SK-N-SH (cell line): Measurements from ENCODE around the gene GAS6. TPM values are rescaled to one million over a fixed set of nuclear protein-coding genes. Genes with fewer than 3 reads are reported as not detected.

ENCODE experiments used
- CTCF ChIA-PET: fragments of 300-600, 350-600 bp; formaldehyde crosslinking; extraction: SDS; loops from one replicate; lab custom pipeline; 2021; lab: Yijun Ruan, JAX
- POLR2A ChIA-PET: fragments of 350-600 bp; sonication (Branson Sonifier 250); formaldehyde crosslinking; extraction: SDS; loops from one replicate; lab custom pipeline; 2020; ENCODE audit warnings: antibody characterized with exemption, inconsistent platforms; lab: Yijun Ruan, JAX
- DNase-seq: peaks from one replicate; pipeline ENCODE4 v3.0.0; 2012
- H2AFZ ChIP-seq: fragments of 200-600 bp; sonication (generic); 2 replicates; pipeline ENCODE4 v1.8.1; 2016; ENCODE audit warnings: antibody characterized with exemption, mild to moderate bottlenecking, low read depth
- H3F3A ChIP-seq: fragments of 200-600 bp; sonication (generic); replicated peaks from 2 replicates; pipeline ENCODE3; 2016; ENCODE audit warnings: antibody characterized with exemption, mild to moderate bottlenecking; ENCODE audit not compliant: insufficient read depth
- H3K27ac ChIP-seq, 2 experiments: fragments of 200-500 bp in 1 of 2; fragments of 200-600 bp in 1 of 2; sonication (Bioruptor generic) in 1 of 2; sonication (generic), shearing (Covaris generic) in 1 of 2; 2 replicates each; pipeline versions ENCODE4 v1.5.1 to v1.6.1; 2014 to 2016; ENCODE audit warnings: low read depth in 2 of 2, inconsistent platforms in 1 of 2, low read length in 1 of 2, mild to moderate bottlenecking in 1 of 2, mixed read lengths in 1 of 2
- H3K27me3 ChIP-seq: fragments of 200-600 bp; sonication (generic), shearing (Covaris generic); 2 replicates; pipeline ENCODE4 v1.6.1; 2016; ENCODE audit warnings: mixed run types; ENCODE audit not compliant: insufficient read depth
- H3K36me3 ChIP-seq, 2 experiments: fragments of 200-500 bp in 1 of 2; fragments of 200-600 bp in 1 of 2; sonication (Bioruptor generic) in 1 of 2; sonication (generic) in 1 of 2; replicated peaks in 1 of 2; 2 replicates each; pipeline versions ENCODE3 to v1.5.1; 2014 to 2016; ENCODE audit warnings: low read length in 1 of 2, mild to moderate bottlenecking in 1 of 2; ENCODE audit not compliant: insufficient read depth in 2 of 2, control insufficient read depth in 1 of 2
- H3K4me1 ChIP-seq, 2 experiments: fragments of 200-500 bp in 1 of 2; fragments of 200-600 bp in 1 of 2; sonication (Bioruptor generic) in 1 of 2; sonication (generic), shearing (Covaris generic) in 1 of 2; 2 replicates each; pipeline versions ENCODE4 v1.5.1 to v1.6.1; 2014 to 2016; ENCODE audit warnings: low read depth in 1 of 2, low read length in 1 of 2, mixed run types in 1 of 2; ENCODE audit not compliant: insufficient read depth in 2 of 2, control insufficient read depth in 1 of 2
- H3K4me2 ChIP-seq: fragments of 200-600 bp; sonication (generic), shearing (Covaris generic); 2 replicates; pipeline ENCODE4 v1.6.1; 2017; ENCODE audit warnings: mixed run types
- H3K4me3 ChIP-seq, 2 experiments: fragments of 200-500 bp in 1 of 2; fragments of 200-600 bp in 1 of 2; sonication (Bioruptor generic) in 1 of 2; sonication (generic), shearing (Covaris generic) in 1 of 2; 2 replicates each; pipeline versions ENCODE4 v1.5.1 to v1.8.1; 2014 to 2016; ENCODE audit warnings: low read depth in 2 of 2, inconsistent platforms in 1 of 2, low read length in 1 of 2, mild to moderate bottlenecking in 1 of 2, mixed read lengths in 1 of 2, moderate library complexity in 1 of 2
- H3K79me2 ChIP-seq: fragments of 200-600 bp; sonication (generic); 2 replicates; pipeline ENCODE4 v1.8.1; 2017; ENCODE audit warnings: mild to moderate bottlenecking; ENCODE audit not compliant: insufficient read depth
- H3K9ac ChIP-seq: fragments of 200-600 bp; sonication (generic); 2 replicates; pipeline ENCODE4 v1.6.1; 2017; ENCODE audit warnings: mixed run types
- H3K9me2 ChIP-seq: fragments of 200-600 bp; sonication (generic); 2 replicates; pipeline ENCODE4 v1.6.1; 2017; ENCODE audit warnings: mixed run types
- H3K9me3 ChIP-seq: fragments of 200-600 bp; sonication (generic); 2 replicates; pipeline ENCODE4 v1.6.1; 2017; ENCODE audit warnings: mixed run types, mild to moderate bottlenecking, moderate library complexity
- H4K20me1 ChIP-seq: fragments of 200-600 bp; sonication (generic); 2 replicates; pipeline ENCODE4 v1.6.1; 2017; ENCODE audit warnings: mild to moderate bottlenecking, mixed run types; ENCODE audit not compliant: insufficient read depth
- ELF1 ChIP-seq: IDR thresholded peaks from 2 replicates; pipeline ENCODE4 v1.4.0; 2012
- EP300 ChIP-seq, 2 experiments: IDR thresholded peaks; 2 replicates each; pipeline versions ENCODE4 v1.4.0 to v1.6.1; 2012; ENCODE audit warnings: borderline replicate concordance in 1 of 2, low read depth in 1 of 2, low read length in 1 of 2
- FOSL2 ChIP-seq: IDR thresholded peaks from 2 replicates; pipeline ENCODE4 v1.4.0; 2012; ENCODE audit warnings: low read depth, mild to moderate bottlenecking, moderate library complexity, borderline replicate concordance
- FOXM1 ChIP-seq: IDR thresholded peaks from 2 replicates; pipeline ENCODE4 v1.4.0; 2012; ENCODE audit warnings: low read depth, mild to moderate bottlenecking
- GABPA ChIP-seq: IDR thresholded peaks from 2 replicates; pipeline ENCODE4 v1.4.0; 2012; ENCODE audit warnings: low read depth, mild to moderate bottlenecking
- GATA2 ChIP-seq: sonication (generic); formaldehyde crosslinking; IDR thresholded peaks from 2 replicates; pipeline ENCODE4 v1.5.0; 2020; ENCODE audit warnings: mild to moderate bottlenecking, missing genetic modification reagents
- JUND ChIP-seq: IDR thresholded peaks from 2 replicates; pipeline ENCODE4 v1.4.0; 2012
- RFX5 ChIP-seq: IDR thresholded peaks from 2 replicates; pipeline ENCODE4 v1.6.1; 2012; ENCODE audit warnings: mild to moderate bottlenecking, improper control_type of control experiment, low read length
- RXRA ChIP-seq: IDR thresholded peaks from 2 replicates; pipeline ENCODE4 v1.4.0; 2012; ENCODE audit warnings: low read depth, mild to moderate bottlenecking, borderline replicate concordance
- SIN3A ChIP-seq: IDR thresholded peaks from 2 replicates; pipeline ENCODE4 v1.6.1; 2012; ENCODE audit warnings: low read depth, mild to moderate bottlenecking, low read length, moderate library complexity, borderline replicate concordance
- TAF1 ChIP-seq: IDR thresholded peaks from 2 replicates; pipeline ENCODE4 v1.6.1; 2012; ENCODE audit warnings: low read depth, mild to moderate bottlenecking, low read length, moderate library complexity, borderline replicate concordance
- TCF12 ChIP-seq: IDR thresholded peaks from 2 replicates; pipeline ENCODE4 v1.4.0; 2012
- TEAD4 ChIP-seq: IDR thresholded peaks from 2 replicates; pipeline ENCODE4 v1.4.0; 2012; ENCODE audit warnings: mild to moderate bottlenecking, borderline replicate concordance; ENCODE audit not compliant: insufficient read depth
- USF1 ChIP-seq: IDR thresholded peaks from 2 replicates; pipeline ENCODE4 v1.4.0; 2012; ENCODE audit warnings: low read depth, borderline replicate concordance
- WGBS: methylation state at CpG from one replicate; pipeline ENCODE4 v1.1.6; 2017; ENCODE audit warnings: low lambda C conversion rate; 5-methylcytosine and 5-hydroxymethylcytosine counted together
- polyA plus RNA-seq, 3 experiments: library from polyadenylated mRNA; depleted of rRNA; stranded (reverse); fragments of >200 nt; gene quantifications; 2 replicates each; pipeline ENCODE4 v1.2.3, GENCODE V29; 2012
- TF ChIP-seq, protein P1 (sequence below): IDR thresholded peaks from 2 replicates; pipeline ENCODE4 v1.4.0; 2012; ENCODE audit warnings: low read depth, borderline replicate concordance
- TF ChIP-seq, protein P2 (sequence below): IDR thresholded peaks from 2 replicates; pipeline ENCODE4 v1.6.1; 2012; ENCODE audit warnings: mild to moderate bottlenecking, low read depth, low read length, moderate library complexity

GAS6 gene
- polyA plus RNA-seq, 1 of the 3 experiments (the other 2 are of a cell fraction), result 380 TPM

- DNase-seq, result no peak
- Histone ChIP-seq H4K20me1 (no peaks in the 10 kb centered on the region), H3K27me3 (no peaks in the 10 kb centered on the region), H3K27ac (no peak overlapping the region), H2AFZ (no peak overlapping the region), H3K4me1 (peaks cover 16 to 29% of the 10 kb centered on the region in 2 experiments; a peak in 2 of 4 replicates), H3K9me2 (no peaks in the 10 kb centered on the region), H3F3A (peaks cover 9% of the 10 kb centered on the region), H3K79me2 (no peaks in the 10 kb centered on the region; the same call in 1 of the 2 replicates), H3K36me3 (peaks cover 0 to 2% of the 10 kb centered on the region in 2 experiments), H3K9ac (no peak overlapping the region), H3K4me3 (no peak overlapping the region), H3K9me3 (no peaks in the 10 kb centered on the region), H3K4me2 (peak overlapping the region; percentile 24; the same call in 1 of the 2 replicates)
- 78% methylated on average over 6 of the region's 11 CpGs for WGBS
- TF ChIP-seq EP300 (IDR thresholded peaks at IDR 0.05; ENCODE audit: borderline replicate concordance in 1 of 2, low read depth in 1 of 2, low read length in 1 of 2) (0 out of 4 replicates have a peak, but pooled peaks of 1 of the 2 experiments have one; percentile 11), RXRA (no peak; the same call in 1 of the 2 replicates), TCF12 (peak; percentile 40; the same call in 1 of the 2 replicates), JUND (no peak), FOXM1 (no peak), RFX5 (no peak), SIN3A (no peak), GATA2 (no peak), GABPA (no peak), FOSL2 (no peak), TEAD4 (0 out of 2 replicates have a peak, but pooled peaks have one; percentile 51), TAF1 (no peak), ELF1 (no peak), USF1 (no peak)
- TF ChIP-seq, protein P1, sequence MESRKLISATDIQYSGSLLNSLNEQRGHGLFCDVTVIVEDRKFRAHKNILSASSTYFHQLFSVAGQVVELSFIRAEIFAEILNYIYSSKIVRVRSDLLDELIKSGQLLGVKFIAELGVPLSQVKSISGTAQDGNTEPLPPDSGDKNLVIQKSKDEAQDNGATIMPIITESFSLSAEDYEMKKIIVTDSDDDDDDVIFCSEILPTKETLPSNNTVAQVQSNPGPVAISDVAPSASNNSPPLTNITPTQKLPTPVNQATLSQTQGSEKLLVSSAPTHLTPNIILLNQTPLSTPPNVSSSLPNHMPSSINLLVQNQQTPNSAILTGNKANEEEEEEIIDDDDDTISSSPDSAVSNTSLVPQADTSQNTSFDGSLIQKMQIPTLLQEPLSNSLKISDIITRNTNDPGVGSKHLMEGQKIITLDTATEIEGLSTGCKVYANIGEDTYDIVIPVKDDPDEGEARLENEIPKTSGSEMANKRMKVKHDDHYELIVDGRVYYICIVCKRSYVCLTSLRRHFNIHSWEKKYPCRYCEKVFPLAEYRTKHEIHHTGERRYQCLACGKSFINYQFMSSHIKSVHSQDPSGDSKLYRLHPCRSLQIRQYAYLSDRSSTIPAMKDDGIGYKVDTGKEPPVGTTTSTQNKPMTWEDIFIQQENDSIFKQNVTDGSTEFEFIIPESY, result no peak
- TF ChIP-seq, protein P2, sequence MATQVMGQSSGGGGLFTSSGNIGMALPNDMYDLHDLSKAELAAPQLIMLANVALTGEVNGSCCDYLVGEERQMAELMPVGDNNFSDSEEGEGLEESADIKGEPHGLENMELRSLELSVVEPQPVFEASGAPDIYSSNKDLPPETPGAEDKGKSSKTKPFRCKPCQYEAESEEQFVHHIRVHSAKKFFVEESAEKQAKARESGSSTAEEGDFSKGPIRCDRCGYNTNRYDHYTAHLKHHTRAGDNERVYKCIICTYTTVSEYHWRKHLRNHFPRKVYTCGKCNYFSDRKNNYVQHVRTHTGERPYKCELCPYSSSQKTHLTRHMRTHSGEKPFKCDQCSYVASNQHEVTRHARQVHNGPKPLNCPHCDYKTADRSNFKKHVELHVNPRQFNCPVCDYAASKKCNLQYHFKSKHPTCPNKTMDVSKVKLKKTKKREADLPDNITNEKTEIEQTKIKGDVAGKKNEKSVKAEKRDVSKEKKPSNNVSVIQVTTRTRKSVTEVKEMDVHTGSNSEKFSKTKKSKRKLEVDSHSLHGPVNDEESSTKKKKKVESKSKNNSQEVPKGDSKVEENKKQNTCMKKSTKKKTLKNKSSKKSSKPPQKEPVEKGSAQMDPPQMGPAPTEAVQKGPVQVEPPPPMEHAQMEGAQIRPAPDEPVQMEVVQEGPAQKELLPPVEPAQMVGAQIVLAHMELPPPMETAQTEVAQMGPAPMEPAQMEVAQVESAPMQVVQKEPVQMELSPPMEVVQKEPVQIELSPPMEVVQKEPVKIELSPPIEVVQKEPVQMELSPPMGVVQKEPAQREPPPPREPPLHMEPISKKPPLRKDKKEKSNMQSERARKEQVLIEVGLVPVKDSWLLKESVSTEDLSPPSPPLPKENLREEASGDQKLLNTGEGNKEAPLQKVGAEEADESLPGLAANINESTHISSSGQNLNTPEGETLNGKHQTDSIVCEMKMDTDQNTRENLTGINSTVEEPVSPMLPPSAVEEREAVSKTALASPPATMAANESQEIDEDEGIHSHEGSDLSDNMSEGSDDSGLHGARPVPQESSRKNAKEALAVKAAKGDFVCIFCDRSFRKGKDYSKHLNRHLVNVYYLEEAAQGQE, result no peak
- ChIA-PET POLR2A (no interaction called here), CTCF (interaction anchor here (0.6 to 1.4 kb wide), 6 partner anchors 79 to 414 kb away, joined by 3 to 5 read pairs (median 3); no protein-coding TSS in a partner anchor)
Observed at GRCh38 chr13:113814435-113814821, 49.4 kb downstream of the GAS6 start.
